GM18519 (cell line): ENCODE measurements around the gene NOB1.
"Not testable (repeated sequence)": the region's sequence is repeated elsewhere in the genome, so short reads cannot be mapped to it uniquely, and the experiment has no call there.

Source experiments
- ATAC-seq: cut with Tn5 transposase; IDR thresholded peaks from one replicate; pipeline ENCODE4 v1.9.1; 2021; ENCODE audit warnings: mild to moderate bottlenecking, moderate library complexity; ENCODE audit not compliant: unreplicated experiment, low FRiP score

NOB1 gene

DNA sequence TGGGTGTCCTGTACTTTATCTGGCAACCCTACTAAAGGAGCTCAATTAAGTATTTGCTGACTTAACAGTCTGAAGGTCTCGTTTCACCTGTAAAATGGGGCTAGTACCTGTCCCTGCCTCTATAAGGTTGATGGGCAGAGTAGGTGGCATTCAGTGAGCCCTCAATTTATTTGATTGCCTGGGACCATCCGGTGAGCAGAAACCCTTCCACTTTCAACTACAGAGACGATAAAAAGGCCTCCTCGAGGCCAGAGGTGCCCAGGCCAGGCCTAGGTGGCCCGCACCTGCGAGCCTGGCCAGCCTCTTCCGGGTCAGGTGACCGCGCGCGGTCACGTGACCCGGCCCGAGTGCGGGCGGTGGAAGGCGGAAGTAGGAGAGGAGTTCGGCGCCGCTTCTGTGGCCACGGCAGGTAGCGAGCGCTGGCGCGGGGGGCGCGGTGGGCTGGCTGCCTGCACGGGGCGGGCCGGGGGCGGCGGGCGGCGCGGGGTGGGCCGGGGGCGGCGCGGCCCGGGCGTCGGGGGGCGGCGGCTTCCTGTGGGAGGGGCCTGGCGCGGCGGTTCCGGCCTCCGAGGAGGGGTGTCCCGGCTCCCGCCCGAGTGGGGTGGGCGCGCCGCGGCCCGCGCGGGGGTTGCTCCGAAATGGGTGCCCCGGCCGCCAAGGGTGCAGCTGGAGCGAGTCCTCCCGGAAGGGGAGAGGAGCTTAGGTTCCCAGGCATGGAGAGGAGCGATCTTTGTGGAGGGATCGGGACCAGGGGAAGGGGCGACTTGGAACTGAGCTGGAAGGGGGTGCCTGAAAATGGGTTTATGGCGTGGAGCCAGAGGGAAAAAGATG is 7.5 kb upstream of the NOB1 start, which contains the start of gene WWP2:
WWP2 (plus strand) TSS at position 350 of the 831 bp plus-strand sequence. CDS start 24,679 bp downstream, outside the sequence.
- peak; percentile 59 for ATAC-seq

DNA sequence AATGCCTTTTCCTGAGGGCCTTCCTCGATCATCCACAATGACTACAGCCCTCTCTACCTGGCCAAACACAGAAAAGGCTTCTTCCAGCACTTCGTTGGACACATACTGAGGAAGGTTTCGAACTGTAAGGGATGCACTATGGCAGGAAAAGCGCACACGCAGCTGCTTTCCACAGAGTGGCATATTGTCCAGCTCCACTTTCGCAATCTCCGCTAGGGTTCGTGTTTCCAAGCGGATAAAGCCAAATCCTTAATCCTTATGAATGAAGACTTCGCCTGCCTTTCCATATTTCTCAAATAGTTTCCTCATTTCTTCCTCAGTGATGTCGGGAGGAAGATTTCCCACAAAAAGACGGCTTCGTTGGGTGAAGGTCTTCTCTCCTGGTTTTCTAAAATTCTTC is 2.6 kb upstream of the NOB1 start:
- ATAC-seq = not testable (repeated sequence)

DNA sequence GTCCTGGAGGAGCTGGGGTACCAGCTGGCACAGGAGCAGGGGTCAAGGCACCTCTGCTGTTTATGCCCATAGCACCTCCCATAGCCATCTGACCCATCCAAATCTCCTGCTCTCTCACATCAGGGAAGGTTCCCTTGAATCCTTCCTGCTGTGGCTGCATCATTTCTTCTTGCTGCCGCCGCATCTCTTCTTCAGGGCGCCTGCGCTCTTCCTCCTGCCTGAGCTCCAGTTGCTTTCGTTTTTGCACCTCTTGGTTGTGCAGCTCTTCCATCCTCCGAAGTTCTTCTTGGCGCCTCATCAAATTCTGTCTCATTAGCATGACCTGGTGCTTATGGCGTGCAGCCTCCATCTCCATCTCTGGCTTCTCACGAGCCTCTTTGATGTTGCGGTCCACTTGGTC is 2.0 kb upstream of the NOB1 start:
- no peak for ATAC-seq

DNA sequence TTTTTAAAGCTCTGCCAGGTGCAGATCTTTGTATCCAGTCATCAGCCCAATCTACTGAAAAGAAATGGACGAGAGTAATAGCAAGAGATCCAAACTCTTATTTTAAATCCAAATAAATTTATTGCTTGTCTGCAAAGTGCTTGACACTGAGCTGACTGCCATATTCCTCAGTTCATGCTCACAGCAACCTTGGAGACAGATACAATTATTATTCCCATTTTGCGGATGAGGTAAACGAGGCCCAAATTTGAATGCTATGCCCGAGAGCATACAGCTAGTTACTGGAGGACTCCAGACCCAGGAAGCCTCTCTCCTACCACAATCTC is 620 bp downstream of the NOB1 start:
- no peak for ATAC-seq

DNA sequence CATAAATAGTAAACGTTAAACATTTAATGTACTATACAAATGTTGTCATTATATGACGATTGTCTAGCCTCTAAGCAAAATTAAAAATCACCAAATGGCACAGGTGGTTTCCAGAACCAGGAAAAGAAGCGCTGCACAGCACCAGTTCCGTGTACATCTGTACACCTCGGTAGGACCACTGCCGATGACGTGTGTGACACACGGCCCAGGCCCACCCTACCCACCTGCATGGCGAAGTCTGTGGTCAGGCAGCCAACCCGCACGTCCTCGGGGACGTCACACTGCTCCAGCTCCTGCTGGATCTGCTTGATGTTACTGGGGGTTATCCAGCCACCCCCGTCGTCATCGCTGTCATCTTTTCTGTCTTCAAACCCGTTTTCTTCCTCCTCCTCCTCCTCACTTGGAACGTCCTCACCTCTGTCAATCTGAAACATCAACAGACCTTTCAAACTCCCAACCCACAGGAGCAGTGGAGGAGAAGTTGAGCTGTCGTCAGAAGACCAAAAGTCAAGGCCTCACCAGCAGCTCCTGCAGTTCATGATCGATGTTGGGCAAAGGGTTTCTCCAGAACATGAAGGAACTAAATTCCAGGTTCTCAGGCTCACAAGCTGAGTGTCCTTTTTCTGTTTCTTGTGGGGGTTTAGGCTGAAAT is 5.9 kb downstream of the NOB1 start:
- ATAC-seq = no peak

DNA sequence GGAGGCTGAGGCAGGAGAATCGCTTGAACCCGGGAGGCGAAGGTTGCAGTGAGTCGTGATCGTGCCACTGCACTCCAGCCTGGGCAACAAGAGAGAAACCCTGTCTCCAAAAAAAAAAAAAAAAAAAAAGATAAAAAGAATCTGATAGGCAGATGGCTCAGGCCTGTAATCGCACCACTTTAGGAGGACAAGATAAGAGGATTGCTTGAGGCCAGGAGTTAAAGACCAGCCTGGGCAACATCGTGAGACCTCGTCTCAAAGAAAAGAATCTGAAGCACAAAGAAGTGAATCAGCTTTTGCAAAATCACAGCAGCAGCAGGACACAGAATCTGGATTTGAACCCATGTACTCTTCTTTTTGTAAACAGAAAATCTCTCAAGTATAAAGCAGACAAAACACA is 7.6 kb downstream of the NOB1 start:
- ATAC-seq = no peak

DNA sequence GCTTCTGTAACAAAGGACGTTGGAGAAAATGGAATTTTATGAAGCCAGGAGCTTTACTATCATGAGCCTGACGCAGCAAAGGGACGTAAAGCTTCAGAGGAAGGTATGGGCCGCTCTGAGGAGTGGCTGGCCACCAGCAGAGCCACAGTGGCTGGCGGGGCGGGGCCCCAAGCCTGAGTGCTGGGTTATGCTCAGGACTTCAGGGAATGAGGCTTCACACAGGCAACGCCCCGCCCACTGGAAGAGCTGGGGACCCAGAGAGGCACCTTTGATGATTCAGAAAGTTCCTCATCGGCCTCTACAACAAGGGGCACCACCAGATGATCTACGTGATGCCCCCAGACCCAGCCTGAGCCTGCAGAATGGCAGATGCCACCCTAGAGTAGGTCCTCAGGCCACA is 8.8 kb downstream of the NOB1 start:
- ATAC-seq = no peak

DNA sequence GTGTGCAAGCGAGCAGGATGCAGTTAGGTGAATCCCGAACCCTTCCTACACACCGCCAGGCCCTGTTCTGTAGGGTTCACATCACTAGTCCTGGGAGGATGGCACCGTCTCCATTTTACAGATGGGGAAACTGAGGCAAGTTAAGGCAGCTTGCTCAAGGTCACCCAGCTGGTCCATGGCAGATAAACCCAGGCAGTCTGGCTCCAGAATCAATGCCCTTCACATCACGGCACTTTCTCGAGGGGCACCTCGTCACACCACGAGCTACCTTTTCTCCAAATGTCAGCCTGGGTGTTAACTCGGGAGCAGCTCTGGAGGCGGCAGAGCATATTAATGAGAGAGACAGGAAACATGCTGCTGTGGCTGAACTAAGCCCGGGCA is 9.5 kb downstream of the NOB1 start:
- no peak for ATAC-seq

DNA sequence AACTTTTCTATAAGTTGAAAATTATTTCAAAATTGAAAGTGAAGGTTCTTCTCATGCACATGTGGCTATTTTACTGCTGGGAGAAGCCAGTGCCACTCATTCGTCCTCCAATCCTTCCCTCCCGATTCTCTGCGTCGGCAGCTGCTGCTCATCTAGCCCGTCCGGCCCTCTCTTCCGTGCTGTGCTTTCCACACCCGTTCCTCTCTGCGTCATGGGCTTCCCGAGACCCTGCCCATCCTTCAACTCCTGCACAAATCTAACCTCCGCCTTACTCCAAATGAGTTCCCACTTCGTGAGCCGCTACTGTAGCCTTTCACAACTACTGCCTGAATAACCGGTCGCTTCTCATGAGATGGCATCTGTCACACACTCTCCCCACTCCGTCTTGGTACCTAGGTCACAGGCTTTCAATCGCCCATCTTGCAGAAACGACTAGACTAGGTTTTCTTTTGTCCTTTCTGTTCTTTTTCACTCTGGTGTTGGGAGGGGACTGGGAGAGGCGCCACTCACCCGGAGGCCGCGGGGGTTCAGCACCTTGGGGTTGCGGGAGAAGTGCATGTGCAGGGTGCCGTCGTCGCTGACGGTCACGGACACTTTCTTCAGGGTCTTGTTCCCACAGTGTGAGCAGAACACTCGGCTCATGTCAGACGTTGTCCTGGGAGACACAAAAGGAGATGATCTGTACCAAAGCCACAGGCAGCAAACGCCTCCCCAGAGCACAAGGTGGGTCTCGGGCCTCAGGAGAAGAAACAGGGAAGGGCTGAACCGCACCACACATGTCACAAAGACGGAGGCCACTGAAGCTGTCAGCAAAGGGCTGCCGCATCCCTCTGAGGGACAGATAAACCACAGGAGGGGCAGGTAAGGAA is 10.1 kb downstream of the NOB1 start:
- ATAC-seq = no peak

DNA sequence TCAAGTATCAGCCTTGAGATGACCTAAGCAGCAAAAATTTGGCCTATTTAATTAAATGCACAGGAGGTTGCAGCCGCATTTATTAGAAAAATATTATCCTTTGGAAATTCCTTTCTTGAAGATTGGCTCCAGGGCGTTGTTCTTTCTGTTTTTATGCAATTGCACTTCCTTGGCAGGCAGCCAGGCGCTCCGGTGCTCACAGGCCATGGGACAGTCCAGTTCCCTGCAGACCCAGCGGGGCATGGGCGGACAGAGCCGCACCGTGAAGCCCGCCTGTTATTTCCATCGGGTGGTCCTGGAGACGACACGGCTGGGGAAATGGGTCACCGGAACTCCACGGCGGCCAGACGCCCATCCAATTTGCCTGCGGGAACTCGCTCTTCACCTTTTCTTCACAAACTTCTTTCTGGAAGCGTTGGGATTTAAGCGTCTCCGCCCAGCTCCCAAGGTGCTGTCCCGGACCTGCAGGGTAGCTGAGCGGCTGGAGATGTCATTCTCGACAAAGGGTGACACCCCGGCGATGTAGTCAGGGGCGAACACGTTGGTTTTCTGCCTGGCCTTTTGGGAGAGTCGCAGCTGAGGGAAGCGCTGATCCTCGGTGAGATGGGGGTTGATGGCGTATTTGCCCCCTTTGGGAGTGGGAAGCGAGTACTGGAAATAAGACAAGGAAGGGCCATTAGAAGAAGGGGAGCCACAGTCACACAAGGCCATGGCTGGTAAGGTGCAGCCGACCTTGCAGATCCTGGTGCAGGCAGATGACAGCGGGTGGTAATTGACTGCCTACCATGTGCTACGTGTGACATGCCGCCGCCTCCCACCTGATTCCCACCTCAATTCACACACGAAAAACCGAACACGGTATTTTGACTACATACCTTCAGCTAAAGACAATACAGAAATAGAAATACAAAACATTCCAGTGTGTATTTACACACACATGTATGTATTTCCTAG is 12.5 kb downstream of the NOB1 start:
- no peak for ATAC-seq

DNA sequence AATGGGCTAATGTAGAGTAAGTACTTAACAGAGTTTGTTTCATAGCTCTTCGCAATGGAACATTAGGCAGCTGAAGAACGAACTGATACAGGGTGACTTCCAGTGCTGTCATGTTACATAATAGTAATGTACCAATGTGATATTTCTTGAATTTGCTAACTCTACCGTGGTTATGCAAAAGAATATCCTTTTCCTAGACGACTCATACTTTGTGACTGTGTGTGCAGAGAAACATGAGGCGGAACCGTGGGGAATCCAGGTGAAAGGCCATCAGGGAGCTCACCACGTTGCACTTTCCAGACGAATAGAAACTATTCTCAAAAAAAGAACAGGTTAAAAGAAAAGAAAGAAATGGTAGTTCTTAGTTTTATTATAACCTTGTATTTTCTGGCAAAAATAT is 13.2 kb downstream of the NOB1 start:
- ATAC-seq = no peak

DNA sequence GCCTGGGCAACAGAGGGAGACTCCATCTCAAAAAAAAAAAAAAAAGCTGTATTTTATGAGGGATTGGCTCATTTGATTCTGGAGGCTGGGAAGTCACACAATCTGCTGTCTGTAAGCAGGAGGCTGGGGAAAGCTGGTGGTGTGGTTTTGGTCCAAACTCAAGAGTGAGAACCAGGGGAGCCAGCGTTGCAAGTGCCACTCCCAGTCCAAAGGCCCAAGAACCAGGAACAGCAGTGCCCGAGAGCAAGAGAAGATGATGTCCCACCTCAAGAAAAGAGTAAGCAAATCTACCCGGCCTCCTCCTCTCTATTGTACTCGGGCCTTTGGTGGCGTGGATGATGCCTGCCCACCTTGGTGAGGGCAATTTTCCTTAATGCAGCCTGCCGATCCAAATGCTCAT is 22.6 kb downstream of the NOB1 start:
- ATAC-seq = no peak

DNA sequence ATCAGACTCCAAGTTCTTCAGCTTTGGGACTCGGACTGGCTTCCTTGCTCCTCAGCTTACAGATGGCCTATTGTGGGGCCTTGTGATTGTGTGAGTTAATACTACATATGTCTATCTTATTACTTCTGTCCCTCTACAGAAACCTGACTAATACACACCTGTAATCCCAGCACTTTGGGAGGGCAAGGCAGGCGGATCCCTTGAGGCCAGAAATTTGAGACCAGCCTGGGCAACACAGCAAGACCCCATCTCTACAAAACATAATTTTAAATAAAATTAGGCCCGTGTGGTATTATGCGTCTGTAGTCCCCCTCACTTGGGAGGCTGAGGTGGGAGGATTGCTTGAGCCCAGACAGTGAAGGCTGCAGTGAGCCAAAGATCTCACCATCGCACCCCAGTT is 23.4 kb downstream of the NOB1 start:
- ATAC-seq = not testable (repeated sequence)

DNA sequence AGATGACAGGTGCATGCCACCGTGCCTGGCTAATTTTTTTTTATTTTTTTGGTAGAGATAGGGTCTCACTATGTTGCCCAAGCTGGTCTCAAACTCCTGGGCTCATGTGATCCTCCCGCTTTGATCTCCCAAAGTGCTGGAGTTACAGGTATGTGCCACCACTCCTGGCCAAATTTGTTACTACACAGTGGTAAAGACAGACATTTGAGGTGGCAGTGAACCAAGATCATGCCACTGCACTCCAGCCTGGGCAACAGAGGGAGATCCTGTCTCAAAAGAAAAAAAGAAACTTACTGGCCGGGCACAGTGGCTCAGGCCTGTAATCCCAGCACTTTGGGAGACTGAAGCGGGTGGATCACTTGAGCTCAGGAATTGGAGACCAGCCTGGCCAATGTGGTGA is 25.7 kb downstream of the NOB1 start:
- ATAC-seq = not testable (repeated sequence)

DNA sequence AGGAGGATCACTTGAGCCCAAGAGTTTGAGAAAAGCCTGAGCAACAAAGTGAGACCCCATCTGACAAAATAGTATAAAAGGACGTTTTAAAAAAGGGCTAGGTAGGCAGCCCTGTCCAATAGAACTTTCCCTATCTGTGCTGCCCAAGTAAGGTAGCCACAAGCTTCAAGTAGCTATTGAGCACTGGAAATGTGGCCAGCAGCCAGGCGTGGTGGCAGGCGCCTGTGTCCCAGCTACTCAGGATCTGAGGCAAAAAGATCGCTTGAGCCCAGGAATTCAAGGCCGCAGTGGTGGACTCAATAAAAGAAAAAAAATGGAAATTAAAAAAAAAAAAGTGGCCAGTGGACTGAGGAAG is 26.8 kb downstream of the NOB1 start:
- no peak for ATAC-seq

DNA sequence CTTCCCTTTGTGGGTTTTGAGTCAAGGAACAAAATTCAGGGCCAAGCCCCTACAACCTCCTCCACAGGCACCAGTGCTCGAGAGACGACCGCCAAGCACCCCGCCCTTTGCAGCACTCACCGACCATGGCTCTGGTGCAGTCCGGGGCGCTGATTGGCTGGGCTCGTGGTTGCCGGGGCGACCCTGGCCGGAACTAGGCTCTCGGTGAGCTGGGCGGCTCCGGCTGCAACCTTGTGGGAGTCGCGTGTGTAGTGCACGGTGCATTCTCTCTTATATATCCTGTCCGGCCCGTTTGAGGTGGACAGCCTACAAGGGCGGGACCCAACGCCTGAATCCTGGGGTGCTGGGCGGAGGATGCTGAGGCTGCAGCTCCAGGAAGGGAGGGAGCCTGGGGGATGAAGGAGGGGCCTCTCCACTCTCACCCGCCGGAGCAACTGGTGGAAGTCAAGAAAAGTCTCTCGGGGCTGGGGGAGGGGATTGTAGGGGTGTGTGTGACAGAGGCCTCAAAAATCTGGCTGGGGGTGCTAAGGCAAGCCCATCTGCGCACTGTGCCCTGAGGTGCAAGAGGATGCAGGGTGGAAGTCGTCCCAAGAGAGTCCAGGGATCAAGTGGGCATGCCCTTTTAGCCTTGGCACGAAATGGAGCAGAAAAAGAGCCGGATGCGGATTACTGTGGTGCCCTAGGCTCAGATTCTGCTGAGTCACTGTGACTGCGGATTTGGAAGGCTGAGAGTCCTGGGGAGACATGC is 28.2 kb downstream of the NOB1 start, which contains the start of gene NQO1:
NQO1 (minus strand) TSS at position 248 of the 748 bp plus-strand sequence; CDS start at position 127, 121 bp downstream.
- ATAC-seq = peak; percentile 81

DNA sequence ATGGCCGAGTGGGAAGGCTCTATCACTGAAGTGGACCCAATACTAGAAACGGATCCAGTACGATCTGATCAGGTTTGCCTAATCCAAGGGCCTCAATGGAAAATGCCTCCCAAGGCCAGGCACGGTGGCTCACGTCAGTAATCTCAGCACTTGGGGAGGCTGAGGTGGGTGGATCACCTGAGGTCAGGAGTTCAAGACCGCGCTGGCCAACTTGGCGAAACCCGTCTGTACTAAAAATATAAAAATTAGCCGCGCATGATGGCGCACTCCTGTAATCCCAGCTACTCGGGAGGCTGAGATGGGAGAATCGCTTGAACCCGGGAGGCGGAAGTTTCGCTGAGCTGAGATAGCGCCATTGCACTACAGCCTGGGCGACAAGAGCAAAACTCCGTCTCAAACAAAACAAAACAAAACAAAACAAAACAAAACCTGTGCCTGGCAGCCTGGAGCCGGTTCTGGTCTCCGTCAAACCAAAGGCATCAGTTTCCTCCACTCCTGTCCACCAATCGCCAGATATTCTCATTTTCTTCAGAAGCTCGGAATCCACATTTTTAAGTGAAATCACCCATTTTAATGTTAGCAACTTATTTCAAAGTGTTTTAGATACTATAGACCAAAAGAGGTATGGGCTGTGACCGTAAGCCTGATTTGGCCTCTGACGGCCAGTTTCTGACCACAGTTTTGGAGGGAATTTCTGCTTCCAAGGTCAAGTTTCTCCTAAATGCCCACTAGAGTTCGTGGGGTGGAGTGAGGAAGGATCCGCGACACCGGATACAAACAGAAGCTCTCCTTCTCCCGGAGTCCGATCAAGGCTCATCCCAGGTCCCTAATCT is 29.0 kb downstream of the NOB1 start:
- no peak for ATAC-seq

DNA sequence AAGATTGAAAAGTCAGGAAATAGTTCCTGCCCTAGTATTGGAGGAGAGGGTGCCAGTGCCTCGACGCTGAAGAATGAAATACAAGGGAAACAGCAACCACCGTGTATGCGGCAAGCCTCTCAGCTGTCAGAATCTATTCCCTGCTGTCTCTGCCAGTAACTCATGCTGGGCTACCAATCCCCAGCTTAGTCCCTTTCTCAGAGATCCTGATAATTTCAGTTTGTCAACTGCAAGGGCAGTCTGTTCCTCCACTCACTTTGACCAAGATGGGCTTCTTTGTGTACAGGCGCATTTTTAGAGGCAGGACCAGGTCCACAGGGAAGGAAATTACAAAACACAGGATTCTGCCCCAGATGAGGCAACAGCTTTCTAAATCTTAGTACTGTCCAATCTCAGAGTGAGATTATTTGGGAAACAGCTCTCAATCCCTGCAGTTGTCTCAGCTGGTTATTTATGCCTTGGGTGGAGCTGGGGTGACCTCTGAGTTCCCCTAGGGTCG is 29.7 kb downstream of the NOB1 start:
- ATAC-seq = no peak
